ENCODE data around the gene EHD1. TPM values are rescaled to one million over a fixed set of nuclear protein-coding genes. Genes with fewer than 3 reads are reported as not detected.

The EHD1 gene
- total and polyA plus RNA-seq, 9 donors, result 14.3 to 87.8 (median 33.5) TPM

GRCh38 chr11:64911689-64912088, 33.3 kb upstream of the EHD1 start:
- peaks cover 6% of the 10 kb centered on the region for H3K4me1 ChIP-seq (ENCODE audit: insufficient read depth)
- H3K36me3 ChIP-seq, result no peaks in the 10 kb centered on the region
- no peak for TF ChIP-seq POLR2A (IDR thresholded peaks at IDR 0.05)
- TF ChIP-seq EP300 (IDR thresholded peaks at IDR 0.05), result no peak
- no peak for TF ChIP-seq CTCF (IDR thresholded peaks at IDR 0.05)
- intact Hi-C loops (cut with DNase I), result loop anchor here in 1 of 4 donors (10.0 kb wide), 1 partner anchor 203 kb away; the partner anchor contains the start of genes TM7SF2 and ZNHIT2
- DNase-seq, result no peak
- no peaks in the 10 kb centered on the region for H3K9me3 ChIP-seq
- H3K27me3 ChIP-seq, result no peaks in the 10 kb centered on the region
- H3K4me3 ChIP-seq, result no peak overlapping the region
- WGBS, 3 donors, result 83 to 92% (median 86%) methylated on average over 8 to 9 of the region's 9 CpGs
- no peak overlapping the region for H3K27ac ChIP-seq

- TF ChIP-seq CTCF (IDR thresholded peaks at IDR 0.05) (no peak), EP300 (IDR thresholded peaks at IDR 0.05) (no peak), POLR2A (IDR thresholded peaks at IDR 0.05) (no peak)
- H3K27ac ChIP-seq, result no peak overlapping the region
- intact Hi-C loops (cut with DNase I), result loop anchor here in 1 of 4 donors (10.0 kb wide), 1 partner anchor 204 kb away; the partner anchor contains the start of genes TM7SF2 and ZNHIT2
- no peaks in the 10 kb centered on the region for H3K36me3 ChIP-seq
- peaks cover 4% of the 10 kb centered on the region for H3K4me1 ChIP-seq (ENCODE audit: insufficient read depth)
- H3K9me3 ChIP-seq, result no peaks in the 10 kb centered on the region
- 66 to 69% (median 66%) methylated on average over 7 of the region's 7 CpGs for WGBS, 3 donors
- no peak overlapping the region for H3K4me3 ChIP-seq
- DNase-seq, result no peak
- no peaks in the 10 kb centered on the region for H3K27me3 ChIP-seq
Measured at GRCh38 chr11:64911142-64911541, 32.7 kb upstream of the EHD1 start.

GRCh38 chr11:64910451-64911093, 32.2 kb upstream of the EHD1 start:
- Histone ChIP-seq H3K36me3 (no peaks in the 10 kb centered on the region), H3K27ac (no peak overlapping the region), H3K9me3 (no peaks in the 10 kb centered on the region), H3K4me3 (no peak overlapping the region), H3K4me1 (ENCODE audit: insufficient read depth) (no peaks in the 10 kb centered on the region), H3K27me3 (no peaks in the 10 kb centered on the region)
- DNase-seq, result no peak
- no peak for TF ChIP-seq POLR2A (IDR thresholded peaks at IDR 0.05)
- no peak for TF ChIP-seq EP300 (IDR thresholded peaks at IDR 0.05)
- TF ChIP-seq CTCF (IDR thresholded peaks at IDR 0.05), result no peak
- intact Hi-C loops (cut with DNase I), result loop anchor here in 1 of 4 donors (10.0 kb wide), 1 partner anchor 204 kb away; the partner anchor contains the start of genes TM7SF2 and ZNHIT2
- 91 to 94% (median 92%) methylated on average over 22 to 27 of the region's 27 CpGs for WGBS, 3 donors

- no peak overlapping the region for H3K27ac ChIP-seq
- H3K36me3 ChIP-seq, result no peaks in the 10 kb centered on the region
- no peak overlapping the region for H3K4me3 ChIP-seq
- no peak for DNase-seq
- no peak for TF ChIP-seq CTCF (IDR thresholded peaks at IDR 0.05)
- no peak for TF ChIP-seq EP300 (IDR thresholded peaks at IDR 0.05)
- no peak for TF ChIP-seq POLR2A (IDR thresholded peaks at IDR 0.05)
- 84 to 88% (median 85%) methylated on average over 32 to 39 of the region's 39 CpGs for WGBS, 3 donors
- no peaks in the 10 kb centered on the region for H3K4me1 ChIP-seq (ENCODE audit: insufficient read depth)
- intact Hi-C loops (cut with DNase I), result loop anchor here in 1 of 4 donors (10.0 kb wide), 1 partner anchor 205 kb away; the partner anchor contains the start of genes TM7SF2 and ZNHIT2
- H3K27me3 ChIP-seq, result no peaks in the 10 kb centered on the region
- H3K9me3 ChIP-seq, result no peaks in the 10 kb centered on the region
Measured at GRCh38 chr11:64909653-64910343, 31.4 kb upstream of the EHD1 start.

All from ovary (tissue), 9 donors.